HUES48 (cell line): ENCODE measurements around the gene STRAP.
"Not testable (repeated sequence)": the region's sequence is repeated elsewhere in the genome, so short reads cannot be mapped to it uniquely, and the experiment has no call there.

Experiments used
- H3K27ac ChIP-seq: one replicate; pipeline ENCODE4 v1.7.0; 2013; ENCODE audit warnings: low read depth, low read length, inconsistent platforms
- H3K27me3 ChIP-seq: 2 replicates; pipeline ENCODE4 v1.6.1; 2013; ENCODE audit warnings: mild to moderate bottlenecking, low read length; ENCODE audit not compliant: control insufficient read depth, insufficient read depth
- H3K36me3 ChIP-seq: 2 replicates; pipeline ENCODE4 v1.6.1; 2013; ENCODE audit warnings: low read length; ENCODE audit not compliant: control insufficient read depth, insufficient read depth
- H3K4me1 ChIP-seq: 2 replicates; pipeline ENCODE4 v1.6.1; 2013; ENCODE audit warnings: mild to moderate bottlenecking, low read length; ENCODE audit not compliant: control insufficient read depth, insufficient read depth
- H3K4me3 ChIP-seq: 2 replicates; pipeline ENCODE4 v1.5.1; 2013; ENCODE audit warnings: mild to moderate bottlenecking, low read depth, low read length
- H3K9ac ChIP-seq: 2 replicates; pipeline ENCODE4 v1.6.1; 2013; ENCODE audit warnings: mild to moderate bottlenecking, low read depth, low read length, moderate library complexity
- H3K9me3 ChIP-seq: 2 replicates; pipeline ENCODE4 v1.6.1; 2013; ENCODE audit warnings: low read length; ENCODE audit not compliant: control insufficient read depth, insufficient read depth

Gene STRAP

GRCh38 chr12:15873556-15873955, 8.6 kb upstream of the STRAP start:
- Histone ChIP-seq H3K9ac (no peak overlapping the region), H3K9me3 (no peaks in the 10 kb centered on the region), H3K4me1 (peaks cover 16% of the 10 kb centered on the region), H3K27ac (no peak overlapping the region), H3K36me3 (no peaks in the 10 kb centered on the region), H3K27me3 (no peaks in the 10 kb centered on the region), H3K4me3 (no peak overlapping the region)

- not testable (repeated sequence) for H3K4me3 ChIP-seq, H3K27ac ChIP-seq, H3K9me3 ChIP-seq, H3K27me3 ChIP-seq, H3K9ac ChIP-seq, H3K36me3 ChIP-seq
- peaks cover 11% of the 10 kb centered on the region for H3K4me1 ChIP-seq
Measured at GRCh38 chr12:15874556-15875145, 7.5 kb upstream of the STRAP start.

- Histone ChIP-seq H3K9ac (no peak overlapping the region), H3K4me1 (peaks cover 6% of the 10 kb centered on the region; the same call in 1 of the 2 replicates), H3K4me3 (no peak overlapping the region), H3K9me3 (no peaks in the 10 kb centered on the region), H3K36me3 (no peaks in the 10 kb centered on the region), H3K27ac (no peak overlapping the region), H3K27me3 (no peaks in the 10 kb centered on the region)
Measured at GRCh38 chr12:15875863-15876262, 6.3 kb upstream of the STRAP start.

GRCh38 chr12:15879413-15879812, 2.8 kb upstream of the STRAP start:
- peaks cover 9% of the 10 kb centered on the region for H3K36me3 ChIP-seq
- H3K9ac ChIP-seq: no peak overlapping the region
- no peaks in the 10 kb centered on the region for H3K9me3 ChIP-seq
- H3K4me3 ChIP-seq: no peak overlapping the region
- peaks cover 15% of the 10 kb centered on the region for H3K4me1 ChIP-seq
- H3K27ac ChIP-seq: no peak overlapping the region
- no peaks in the 10 kb centered on the region for H3K27me3 ChIP-seq

- Histone ChIP-seq H3K9ac (no peak overlapping the region), H3K27me3 (no peaks in the 10 kb centered on the region), H3K27ac (no peak overlapping the region), H3K36me3 (peaks cover 20% of the 10 kb centered on the region), H3K4me1 (peaks cover 15% of the 10 kb centered on the region), H3K4me3 (no peak overlapping the region), H3K9me3 (no peaks in the 10 kb centered on the region)
Measured at GRCh38 chr12:15880721-15881120, 1.5 kb upstream of the STRAP start.

- Histone ChIP-seq H3K9me3 (no peaks in the 10 kb centered on the region), H3K27ac (no peak overlapping the region), H3K4me1 (peaks cover 8% of the 10 kb centered on the region), H3K4me3 (peak overlapping the region; percentile 99), H3K36me3 (peaks cover 48% of the 10 kb centered on the region), H3K9ac (peak overlapping the region; percentile 98), H3K27me3 (no peaks in the 10 kb centered on the region)
Measured at GRCh38 chr12:15883536-15883935, 1.3 kb downstream of the STRAP start.

GRCh38 chr12:15886372-15887042, 4.3 kb downstream of the STRAP start:
- H3K9me3 ChIP-seq: no peaks in the 10 kb centered on the region
- H3K27ac ChIP-seq: no peak overlapping the region
- H3K9ac ChIP-seq: no peak overlapping the region
- H3K36me3 ChIP-seq: peaks cover 76% of the 10 kb centered on the region
- peaks cover 8% of the 10 kb centered on the region for H3K4me1 ChIP-seq
- H3K27me3 ChIP-seq: no peaks in the 10 kb centered on the region
- no peak overlapping the region for H3K4me3 ChIP-seq

- H3K36me3 ChIP-seq: peaks cover 83% of the 10 kb centered on the region
- H3K9ac ChIP-seq: no peak overlapping the region
- H3K27me3 ChIP-seq: no peaks in the 10 kb centered on the region
- no peaks in the 10 kb centered on the region for H3K9me3 ChIP-seq
- H3K27ac ChIP-seq: no peak overlapping the region
- peaks cover 8% of the 10 kb centered on the region for H3K4me1 ChIP-seq
- H3K4me3 ChIP-seq: no peak overlapping the region
Measured at GRCh38 chr12:15887043-15887817, 5.0 kb downstream of the STRAP start.

GRCh38 chr12:15892645-15893259, 10.6 kb downstream of the STRAP start:
- Histone ChIP-seq H3K27me3 (no peaks in the 10 kb centered on the region), H3K36me3 (peaks cover 94% of the 10 kb centered on the region), H3K4me3 (no peak overlapping the region)

GRCh38 chr12:15893260-15893659, 11.1 kb downstream of the STRAP start:
- Histone ChIP-seq H3K4me1 (no peaks in the 10 kb centered on the region), H3K4me3 (no peak overlapping the region), H3K27me3 (no peaks in the 10 kb centered on the region), H3K36me3 (peaks cover 94% of the 10 kb centered on the region), H3K9me3 (no peaks in the 10 kb centered on the region), H3K9ac (no peak overlapping the region), H3K27ac (no peak overlapping the region)

More at GRCh38 chr12:15892645-15893259, 10.6 kb downstream of the STRAP start:
- no peak overlapping the region for H3K27ac ChIP-seq
- no peaks in the 10 kb centered on the region for H3K4me1 ChIP-seq
- H3K9ac ChIP-seq: no peak overlapping the region
- H3K9me3 ChIP-seq: no peaks in the 10 kb centered on the region

- no peak overlapping the region for H3K27ac ChIP-seq
- no peaks in the 10 kb centered on the region for H3K27me3 ChIP-seq
- no peaks in the 10 kb centered on the region for H3K9me3 ChIP-seq
- H3K4me3 ChIP-seq: no peak overlapping the region
- peaks cover 96% of the 10 kb centered on the region for H3K36me3 ChIP-seq
- no peaks in the 10 kb centered on the region for H3K4me1 ChIP-seq
- no peak overlapping the region for H3K9ac ChIP-seq
Measured at GRCh38 chr12:15896867-15897266, 14.7 kb downstream of the STRAP start.
